HG03045 (cell line): Measurements from ENCODE around the gene SLC8A1.

ENCODE experiments used
- ATAC-seq: cut with Tn5 transposase; IDR thresholded peaks from one replicate; pipeline ENCODE4 v1.9.1; 2021; ENCODE audit warnings: mild to moderate bottlenecking, moderate library complexity; ENCODE audit not compliant: unreplicated experiment

Gene SLC8A1

GRCh38 chr2:40430776-40431599 is 20.9 kb downstream of the SLC8A1 start:
- no peak for ATAC-seq

GRCh38 chr2:40428439-40428838 is 23.5 kb downstream of the SLC8A1 start:
- no peak for ATAC-seq

- no peak for ATAC-seq
Measured at GRCh38 chr2:40421631-40422297, 30.1 kb downstream of the SLC8A1 start.

- ATAC-seq = no peak
Measured at GRCh38 chr2:40420478-40420877, 31.4 kb downstream of the SLC8A1 start.

- no peak for ATAC-seq
Measured at GRCh38 chr2:40419364-40419762, 32.5 kb downstream of the SLC8A1 start.

GRCh38 chr2:40418614-40419363 is 33.1 kb downstream of the SLC8A1 start:
- no peak for ATAC-seq

- ATAC-seq = no peak
Measured at GRCh38 chr2:40416486-40416885, 35.4 kb downstream of the SLC8A1 start.

GRCh38 chr2:40415391-40415790 is 36.5 kb downstream of the SLC8A1 start:
- no peak for ATAC-seq

GRCh38 chr2:40412456-40412855 is 39.4 kb downstream of the SLC8A1 start:
- ATAC-seq = no peak

- no peak for ATAC-seq
Measured at GRCh38 chr2:40410695-40411094, 41.2 kb downstream of the SLC8A1 start.

GRCh38 chr2:40409734-40410133 is 42.2 kb downstream of the SLC8A1 start:
- ATAC-seq = no peak

- ATAC-seq = no peak
Measured at GRCh38 chr2:40406485-40407289, 45.2 kb downstream of the SLC8A1 start.

- no peak for ATAC-seq
Measured at GRCh38 chr2:40405465-40405864, 46.4 kb downstream of the SLC8A1 start.

GRCh38 chr2:40404517-40404916 is 47.4 kb downstream of the SLC8A1 start:
- ATAC-seq = no peak

GRCh38 chr2:40403233-40403836 is 48.6 kb downstream of the SLC8A1 start:
- no peak for ATAC-seq

- no peak for ATAC-seq
Measured at GRCh38 chr2:40401896-40402295, 50.0 kb downstream of the SLC8A1 start.

- no peak for ATAC-seq
Measured at GRCh38 chr2:40400336-40400953, 51.4 kb downstream of the SLC8A1 start.

GRCh38 chr2:40397765-40398164 is 54.1 kb downstream of the SLC8A1 start:
- no peak for ATAC-seq

- ATAC-seq = no peak
Measured at GRCh38 chr2:40396124-40396523, 55.8 kb downstream of the SLC8A1 start.
